Activated CD4-positive, alpha-beta T cell treated with anti-CD3 and anti-CD28 coated beads for 48 hours (primary cell): Measurements from ENCODE around the gene PRDM2.
"Not testable (repeated sequence)": the region's sequence is repeated elsewhere in the genome, so short reads cannot be mapped to it uniquely, and the experiment has no call there.

Source experiments
- DNase-seq: peaks from one replicate; pipeline ENCODE4 v3.0.0-alpha.2; 2020

PRDM2 gene, protein sequence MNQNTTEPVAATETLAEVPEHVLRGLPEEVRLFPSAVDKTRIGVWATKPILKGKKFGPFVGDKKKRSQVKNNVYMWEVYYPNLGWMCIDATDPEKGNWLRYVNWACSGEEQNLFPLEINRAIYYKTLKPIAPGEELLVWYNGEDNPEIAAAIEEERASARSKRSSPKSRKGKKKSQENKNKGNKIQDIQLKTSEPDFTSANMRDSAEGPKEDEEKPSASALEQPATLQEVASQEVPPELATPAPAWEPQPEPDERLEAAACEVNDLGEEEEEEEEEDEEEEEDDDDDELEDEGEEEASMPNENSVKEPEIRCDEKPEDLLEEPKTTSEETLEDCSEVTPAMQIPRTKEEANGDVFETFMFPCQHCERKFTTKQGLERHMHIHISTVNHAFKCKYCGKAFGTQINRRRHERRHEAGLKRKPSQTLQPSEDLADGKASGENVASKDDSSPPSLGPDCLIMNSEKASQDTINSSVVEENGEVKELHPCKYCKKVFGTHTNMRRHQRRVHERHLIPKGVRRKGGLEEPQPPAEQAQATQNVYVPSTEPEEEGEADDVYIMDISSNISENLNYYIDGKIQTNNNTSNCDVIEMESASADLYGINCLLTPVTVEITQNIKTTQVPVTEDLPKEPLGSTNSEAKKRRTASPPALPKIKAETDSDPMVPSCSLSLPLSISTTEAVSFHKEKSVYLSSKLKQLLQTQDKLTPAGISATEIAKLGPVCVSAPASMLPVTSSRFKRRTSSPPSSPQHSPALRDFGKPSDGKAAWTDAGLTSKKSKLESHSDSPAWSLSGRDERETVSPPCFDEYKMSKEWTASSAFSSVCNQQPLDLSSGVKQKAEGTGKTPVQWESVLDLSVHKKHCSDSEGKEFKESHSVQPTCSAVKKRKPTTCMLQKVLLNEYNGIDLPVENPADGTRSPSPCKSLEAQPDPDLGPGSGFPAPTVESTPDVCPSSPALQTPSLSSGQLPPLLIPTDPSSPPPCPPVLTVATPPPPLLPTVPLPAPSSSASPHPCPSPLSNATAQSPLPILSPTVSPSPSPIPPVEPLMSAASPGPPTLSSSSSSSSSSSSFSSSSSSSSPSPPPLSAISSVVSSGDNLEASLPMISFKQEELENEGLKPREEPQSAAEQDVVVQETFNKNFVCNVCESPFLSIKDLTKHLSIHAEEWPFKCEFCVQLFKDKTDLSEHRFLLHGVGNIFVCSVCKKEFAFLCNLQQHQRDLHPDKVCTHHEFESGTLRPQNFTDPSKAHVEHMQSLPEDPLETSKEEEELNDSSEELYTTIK (N-terminal part only)

DNA sequence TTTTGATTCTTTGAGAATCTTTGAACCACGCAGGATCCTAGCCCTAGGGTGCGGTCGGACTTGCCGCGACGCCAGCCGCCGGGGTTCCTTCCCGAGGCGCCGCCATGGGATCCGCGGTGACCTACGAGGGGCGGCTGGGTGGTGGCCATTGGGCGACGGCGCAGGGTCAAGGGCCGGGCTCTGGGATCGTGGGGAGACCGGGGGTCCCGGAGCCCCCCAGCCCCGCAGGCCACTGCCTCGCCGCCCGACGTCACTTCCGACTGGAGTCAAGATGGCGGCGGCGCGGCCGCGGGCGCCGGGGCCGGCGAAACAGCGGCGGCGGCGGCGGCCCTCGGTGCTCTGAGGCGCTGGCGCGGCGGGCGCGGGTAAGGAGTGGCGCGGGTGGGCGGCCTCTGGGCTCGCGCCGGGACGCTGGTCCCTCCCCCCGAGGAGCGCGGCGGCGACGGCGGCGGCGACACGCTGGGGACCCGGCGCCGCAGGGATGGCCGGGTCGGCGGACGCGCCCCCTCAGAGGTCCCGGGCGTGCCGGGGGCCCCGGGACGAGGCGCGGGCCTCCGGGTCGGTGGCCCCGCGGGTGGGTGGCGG is at the start of gene PRDM2:
Gene PRDM2 (plus strand): TSS at position 253 of the 585 bp plus-strand sequence. CDS start 15,418 bp downstream, outside the sequence.
- peak; percentile 70 for DNase-seq

DNA sequence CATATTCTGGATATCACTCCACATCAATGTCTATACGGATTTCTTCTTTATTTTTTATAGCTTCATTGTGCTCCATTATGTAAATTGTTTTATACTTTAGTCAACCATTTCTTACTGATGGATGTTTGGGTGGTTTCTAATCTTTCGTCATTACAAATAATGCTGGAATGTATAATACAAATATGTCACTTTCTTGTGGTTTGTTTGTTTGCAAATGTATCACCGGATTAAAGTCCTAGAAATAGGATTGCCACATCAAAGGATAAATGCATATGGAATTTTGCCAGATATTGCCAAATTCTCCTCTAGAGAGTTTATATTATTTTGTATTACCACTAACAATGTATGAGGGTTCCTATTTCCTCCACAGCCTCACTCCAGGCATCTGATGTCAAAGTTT is 48.7 kb upstream of the PRDM2 start:
- DNase-seq: no peak

DNA sequence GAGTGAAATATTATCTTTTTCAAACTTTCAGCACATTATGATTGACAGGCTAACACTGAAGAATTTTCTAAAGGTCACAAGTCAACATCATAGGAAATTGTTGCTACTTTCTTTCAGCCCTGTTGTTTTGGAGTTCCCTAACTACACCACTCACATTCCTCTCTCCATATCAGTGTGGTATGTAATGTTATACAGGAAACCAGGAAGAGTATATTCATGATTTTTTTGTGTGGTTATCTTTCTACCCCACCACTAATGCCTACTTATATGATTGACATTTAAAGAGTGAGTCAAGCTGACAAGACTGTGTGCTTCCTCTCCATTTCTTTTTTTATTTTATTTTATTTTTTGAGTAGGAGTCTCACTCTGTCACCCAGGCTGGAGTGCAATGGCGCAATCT is 47.8 kb upstream of the PRDM2 start:
- no peak for DNase-seq

DNA sequence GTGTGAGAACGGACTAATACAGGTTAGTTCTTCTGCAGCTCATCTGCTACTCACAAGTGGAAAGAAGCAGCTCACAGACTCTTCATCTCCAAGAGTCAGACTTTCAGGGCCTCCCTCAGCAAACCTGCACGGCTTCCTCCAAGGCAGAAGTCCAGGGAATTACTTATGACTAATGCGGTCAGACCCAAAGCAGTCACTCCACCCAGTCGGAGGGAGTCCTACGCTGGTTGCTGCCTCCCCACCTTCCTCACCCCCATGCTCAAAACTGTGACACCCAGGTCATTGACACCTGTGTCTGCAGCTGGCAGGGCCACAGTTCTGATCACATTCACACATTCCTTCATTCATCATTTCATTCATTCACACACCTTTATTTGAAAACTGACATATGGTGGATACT is 38.4 kb upstream of the PRDM2 start:
- no peak for DNase-seq

DNA sequence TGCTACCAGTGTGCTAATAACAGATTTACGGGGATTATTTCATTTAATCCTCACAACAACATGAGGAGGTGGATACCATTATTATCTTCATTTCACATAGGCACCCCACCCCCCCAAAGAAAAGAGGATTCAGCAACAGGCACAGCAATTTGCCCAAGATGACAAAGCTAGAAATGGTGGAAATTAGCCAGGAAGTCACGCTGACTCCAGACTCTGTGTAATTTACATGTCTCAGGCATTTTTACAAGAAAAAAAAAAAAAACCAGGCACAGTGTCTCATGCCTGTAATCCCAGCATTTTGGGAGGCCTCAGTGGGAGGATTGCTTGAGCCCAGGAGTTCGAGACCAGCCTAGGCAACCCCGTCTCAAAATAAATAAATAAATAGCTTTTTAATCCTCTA is 37.5 kb upstream of the PRDM2 start:
- DNase-seq: no peak

DNA sequence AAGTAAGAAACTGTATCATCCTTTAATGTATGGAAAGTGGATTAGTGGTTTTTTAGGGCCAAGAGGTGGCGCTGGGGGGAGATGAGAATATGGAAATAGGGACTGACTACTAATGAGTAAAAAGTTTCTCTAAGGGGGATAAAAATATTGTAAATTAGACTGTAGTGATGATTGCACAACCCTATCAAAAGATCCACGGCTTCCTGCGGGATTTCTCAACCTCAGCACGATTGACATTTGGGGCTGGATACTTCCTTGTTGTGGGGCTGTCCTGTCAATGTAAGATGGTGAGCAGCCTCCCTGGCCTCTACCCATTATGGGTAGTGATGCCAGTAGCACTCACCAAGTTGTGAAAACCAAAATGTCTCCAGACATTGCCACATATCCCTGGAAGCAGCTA is 36.0 kb upstream of the PRDM2 start:
- no peak for DNase-seq

DNA sequence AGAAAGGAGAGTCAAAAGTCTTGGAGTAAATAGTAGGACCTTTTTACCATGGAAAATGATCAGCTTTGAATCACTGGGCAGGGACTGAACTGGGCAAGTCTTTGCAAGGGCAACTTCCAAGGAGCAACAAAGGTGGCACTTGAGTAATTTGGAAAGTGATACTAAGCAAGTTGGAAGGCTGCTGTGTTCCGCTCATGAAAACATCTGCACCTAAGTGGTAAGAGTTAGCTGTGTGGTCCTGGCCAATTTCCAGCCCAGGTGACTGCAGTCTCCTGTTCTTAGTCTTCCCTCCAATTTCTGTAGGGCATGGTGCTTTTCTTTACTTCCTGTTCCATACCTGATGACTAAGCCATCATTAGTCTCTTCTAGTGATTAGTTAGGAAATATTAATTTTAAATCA is 35.5 kb upstream of the PRDM2 start:
- peak; percentile 4 for DNase-seq

DNA sequence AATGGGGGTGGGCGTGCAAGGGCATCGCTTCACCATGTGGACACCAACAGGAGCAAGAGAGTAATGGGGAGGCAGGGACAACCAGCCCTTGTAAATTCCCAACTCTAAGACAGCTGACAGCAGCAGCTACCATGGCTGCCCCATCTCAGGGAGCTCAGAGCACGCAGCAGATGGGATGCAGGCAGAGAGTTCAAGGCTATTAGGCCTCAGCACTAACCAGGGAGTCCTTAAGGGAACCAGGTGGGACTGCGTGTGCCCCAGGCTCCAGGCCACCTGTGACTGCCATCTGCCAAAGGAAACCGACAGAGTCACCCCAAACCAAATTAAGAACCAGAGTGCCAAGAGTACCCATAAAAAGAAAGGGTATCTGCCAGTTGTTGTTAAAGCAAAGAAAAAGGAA is 33.7 kb upstream of the PRDM2 start:
- no peak for DNase-seq

DNA sequence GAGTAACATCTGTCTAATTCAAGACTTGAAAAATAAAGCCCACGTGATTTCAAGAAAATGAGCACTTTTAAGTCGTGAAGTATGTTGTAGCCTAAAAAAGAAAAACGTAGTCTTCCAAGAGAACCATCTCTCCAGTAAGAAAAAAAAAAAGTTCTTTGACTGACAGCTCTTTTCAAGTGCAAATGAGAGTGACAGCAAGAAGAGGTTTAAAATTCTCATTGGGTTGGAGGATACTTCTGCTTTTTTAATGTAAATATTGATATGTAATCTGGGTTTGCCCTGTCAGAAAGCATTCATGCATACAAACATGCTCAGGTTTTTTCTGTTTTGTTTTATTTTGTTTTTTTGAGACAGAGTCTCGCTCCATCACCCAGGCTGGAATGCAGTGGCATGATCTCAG is 32.3 kb upstream of the PRDM2 start:
- DNase-seq: no peak

DNA sequence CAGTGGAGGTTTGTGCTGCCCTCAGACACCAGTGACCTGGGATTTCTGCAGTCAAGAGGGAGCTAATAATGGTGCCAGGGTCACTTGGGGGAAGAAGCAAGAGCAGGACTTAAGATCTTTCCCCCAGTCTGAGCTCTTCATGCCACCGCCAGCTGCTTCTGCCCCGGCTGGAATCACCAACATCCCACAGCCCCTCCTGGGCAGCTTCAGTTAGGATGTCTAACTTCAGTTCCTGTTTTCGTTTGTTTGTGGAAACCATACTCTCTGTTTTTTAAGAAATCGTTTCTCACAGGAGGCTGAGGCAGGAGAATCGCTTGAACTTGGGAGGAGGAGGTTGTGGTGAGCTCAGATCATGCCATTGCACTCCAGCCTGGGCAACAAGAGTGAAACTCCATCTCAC is 25.6 kb upstream of the PRDM2 start:
- DNase-seq: no peak

DNA sequence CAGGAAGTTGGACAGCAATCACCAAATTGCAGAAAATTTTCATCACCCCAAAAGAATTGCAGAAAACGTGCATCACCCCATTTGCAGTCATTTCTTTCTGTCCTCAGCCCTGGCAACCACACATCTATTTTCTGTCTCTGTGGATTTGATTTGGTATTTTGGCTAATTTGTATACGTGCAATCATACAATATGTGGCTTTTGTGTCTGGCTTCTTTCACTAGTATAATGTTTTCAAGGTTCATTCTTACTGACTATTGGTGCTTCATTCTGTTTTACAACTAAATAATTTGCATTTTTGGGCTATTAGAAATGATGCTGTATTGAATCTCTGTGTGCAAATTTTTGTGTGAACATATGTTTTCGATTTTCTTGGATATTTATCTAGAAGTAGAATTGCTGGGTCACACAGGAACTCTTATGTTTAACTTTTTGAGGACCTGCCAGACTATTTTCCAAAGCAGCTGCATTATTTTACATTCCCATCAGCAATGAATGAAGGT is 24.8 kb upstream of the PRDM2 start:
- no peak for DNase-seq

DNA sequence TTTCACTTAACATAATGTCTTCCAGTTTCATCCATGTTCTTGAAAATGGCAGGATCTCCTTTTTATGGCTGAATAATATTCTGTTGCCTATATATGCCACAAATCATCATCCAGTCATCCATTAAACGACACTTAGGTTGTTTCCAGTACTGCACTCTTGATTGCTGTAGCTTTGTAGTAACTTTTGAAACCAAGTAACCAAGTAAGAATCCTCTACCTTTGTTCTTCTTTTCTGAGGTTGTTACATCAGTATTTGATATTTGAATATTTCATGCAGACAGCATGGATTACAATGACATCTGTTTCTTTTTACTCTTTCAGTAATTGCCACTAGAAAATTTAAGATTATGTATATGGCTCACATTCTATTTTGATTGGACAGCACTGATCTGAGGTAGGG is 22.1 kb upstream of the PRDM2 start:
- no peak for DNase-seq

DNA sequence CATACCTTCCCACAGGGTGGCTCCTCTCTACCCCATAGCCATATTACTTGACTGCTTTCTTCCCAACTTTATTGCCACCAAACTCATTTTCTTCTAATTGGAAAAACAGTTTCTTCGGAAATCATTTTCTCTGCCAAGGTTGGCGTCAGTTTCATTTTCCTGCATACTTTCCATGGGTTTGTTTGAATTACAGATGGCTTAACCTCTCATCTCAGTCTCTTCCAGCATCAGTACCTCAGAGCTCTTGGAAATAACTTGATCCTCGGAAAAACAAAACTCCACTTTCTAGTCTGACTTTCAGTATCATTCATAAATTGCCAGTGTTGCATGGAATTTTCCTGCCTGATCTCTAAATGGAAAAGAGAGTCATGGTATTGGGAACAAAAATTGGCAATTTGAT is 20.3 kb upstream of the PRDM2 start:
- no peak for DNase-seq

DNA sequence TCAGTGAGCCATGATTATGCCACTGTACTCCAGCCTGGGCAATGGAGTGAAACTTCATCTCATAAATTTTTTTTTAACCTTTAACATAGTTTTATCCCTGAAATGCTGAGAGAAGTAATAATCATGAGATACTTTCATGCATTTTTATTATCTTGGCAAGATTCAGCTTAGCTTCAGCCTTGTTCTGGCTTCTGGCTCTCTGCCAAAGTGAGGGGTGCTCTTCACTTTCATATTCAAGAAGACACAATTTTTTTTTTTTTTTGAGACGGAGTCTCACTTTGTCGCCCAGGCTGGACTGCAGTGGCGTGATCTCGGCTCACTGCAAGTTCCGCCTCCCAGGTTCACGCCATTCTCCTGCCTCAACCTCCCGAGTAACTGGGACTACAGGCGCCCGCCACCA is 19.4 kb upstream of the PRDM2 start:
- DNase-seq: not testable (repeated sequence)

DNA sequence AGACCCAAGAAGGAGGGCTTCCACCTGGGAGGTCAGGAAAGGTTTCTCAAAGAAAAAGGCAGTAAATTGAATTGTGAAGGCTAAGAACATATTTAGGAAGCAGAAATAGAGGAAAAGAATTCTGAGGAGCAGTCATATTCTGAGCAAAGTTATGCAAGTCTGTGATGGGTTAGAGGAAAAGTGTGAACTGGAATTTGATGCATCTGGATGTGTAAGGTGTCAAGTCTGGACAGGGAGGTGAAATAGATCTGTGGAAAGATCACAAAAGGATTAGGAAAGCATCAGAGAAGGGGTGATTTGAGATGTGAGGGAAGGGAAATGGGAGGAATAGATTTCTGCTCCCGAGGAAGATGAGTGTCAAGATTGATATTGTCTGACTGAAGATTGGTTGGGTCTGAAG is 18.1 kb upstream of the PRDM2 start:
- no peak for DNase-seq

DNA sequence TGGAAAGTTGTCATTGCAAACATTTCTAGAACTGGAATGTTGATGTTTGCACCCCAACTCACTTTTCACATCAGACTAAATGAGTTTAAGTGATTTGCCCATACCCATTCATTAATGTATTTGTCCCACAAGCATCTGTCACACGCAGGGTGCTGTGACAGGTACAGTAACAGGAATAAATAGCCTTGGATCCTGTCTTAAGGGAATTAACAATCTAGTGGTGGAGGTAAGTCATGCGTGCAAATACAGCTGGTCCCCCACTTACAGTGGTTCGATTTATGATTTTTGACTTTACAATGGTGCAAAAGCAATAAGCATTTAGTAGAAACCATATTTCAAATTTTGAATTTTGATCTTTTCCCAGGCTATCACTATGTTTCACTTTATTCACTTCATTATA is 17.5 kb upstream of the PRDM2 start:
- DNase-seq: no peak

DNA sequence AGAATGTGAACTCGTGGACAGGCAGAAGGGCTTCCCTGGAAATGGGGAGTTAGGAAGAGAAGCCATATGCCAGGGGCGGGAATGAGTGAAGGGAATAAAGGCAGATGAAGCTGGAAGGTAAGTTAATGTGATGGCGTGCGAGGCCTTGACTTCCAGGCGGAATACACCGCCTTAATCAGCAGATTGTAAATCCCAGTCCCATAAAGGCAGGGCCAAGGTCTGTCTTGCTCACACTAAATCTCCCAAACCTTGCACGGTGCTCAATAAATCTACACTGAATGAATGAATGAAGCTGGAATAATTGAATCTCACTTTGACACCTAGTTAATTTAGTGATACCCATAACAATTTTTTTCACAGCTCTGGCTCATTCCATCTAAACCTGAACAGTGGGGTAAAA is 16.8 kb upstream of the PRDM2 start:
- no peak for DNase-seq

DNA sequence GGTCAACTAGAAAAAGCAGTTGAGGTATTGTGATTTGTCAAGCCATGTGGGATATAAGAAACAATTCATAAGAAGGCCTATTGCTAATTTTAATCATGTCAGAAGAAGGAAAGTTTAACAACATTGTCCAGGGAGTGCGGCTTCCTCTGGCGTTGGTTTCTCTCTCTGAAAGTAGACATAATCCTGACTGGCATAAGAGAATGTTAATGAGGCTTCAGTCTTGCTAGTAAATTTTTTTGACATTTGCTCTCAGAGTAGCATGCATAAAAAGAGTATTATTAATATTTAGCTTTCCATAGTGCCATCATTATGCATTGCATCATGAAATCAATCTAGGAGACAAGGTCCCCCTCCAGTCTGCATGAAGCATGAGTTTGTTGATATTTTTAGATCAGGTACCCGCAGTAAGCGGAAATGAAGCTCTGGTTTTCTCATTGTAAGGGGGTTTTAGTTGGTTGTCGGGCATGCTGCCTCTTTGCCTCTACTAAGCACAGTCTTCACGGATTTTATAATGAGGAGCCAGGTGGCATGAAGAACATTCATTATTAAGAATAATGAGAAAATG is 12.8 kb upstream of the PRDM2 start:
- no peak for DNase-seq

DNA sequence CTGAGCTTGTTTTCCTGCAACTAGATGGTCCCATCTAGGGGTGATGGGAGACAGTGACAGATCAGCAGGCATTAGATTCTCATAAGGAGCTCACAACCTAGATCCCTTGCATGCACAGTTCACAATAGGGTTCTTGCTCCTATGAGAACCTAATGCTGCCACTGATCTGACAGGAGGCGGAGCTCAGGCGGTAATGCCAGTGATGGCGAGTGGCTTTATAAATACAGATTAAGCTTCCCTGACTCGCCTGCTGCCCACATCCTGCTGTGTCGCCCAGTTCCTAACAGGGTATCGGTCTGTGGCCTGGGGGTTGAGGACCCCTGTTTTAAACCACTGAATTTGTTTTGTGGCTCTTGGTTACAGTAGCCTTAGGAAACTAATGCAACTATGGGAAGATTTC is 6.9 kb upstream of the PRDM2 start:
- not testable (repeated sequence) for DNase-seq

DNA sequence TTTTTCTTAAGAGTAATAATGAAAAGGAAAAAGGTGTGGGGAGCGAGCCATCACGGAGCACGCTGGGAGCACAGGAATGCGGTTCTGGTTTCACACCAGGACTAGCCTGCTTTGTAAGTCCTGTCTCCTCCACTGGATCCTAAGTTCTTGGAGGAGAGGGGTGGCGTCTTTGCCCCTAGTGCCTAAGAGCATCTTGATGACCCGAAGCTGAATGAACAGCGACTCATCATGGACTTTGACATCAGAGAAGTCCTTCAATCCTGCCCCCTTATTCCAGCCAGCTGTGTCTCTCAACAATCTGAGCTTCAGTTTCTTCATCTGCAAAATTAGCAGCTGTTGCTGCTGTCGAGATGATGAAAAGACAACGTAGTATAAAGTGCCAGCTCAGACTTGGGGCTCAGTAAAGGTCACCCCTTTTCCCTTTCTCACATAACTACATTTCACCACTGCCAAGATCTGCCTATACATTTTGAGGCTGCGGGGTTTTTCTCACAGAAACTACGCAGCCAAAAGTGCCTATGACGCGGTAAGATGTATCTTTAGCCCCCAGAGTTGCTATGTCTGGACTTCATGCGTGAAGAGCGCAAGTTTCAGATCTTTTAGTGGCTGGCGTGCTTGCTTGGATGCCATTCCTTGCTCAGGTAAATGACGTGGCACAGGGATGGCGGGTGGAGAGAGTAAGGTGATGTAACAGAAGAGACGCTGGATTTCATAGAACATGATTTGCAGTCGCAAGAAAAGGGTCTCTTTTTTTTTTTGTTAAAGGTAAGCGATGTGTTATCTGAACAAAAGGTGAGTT is 4.9 kb upstream of the PRDM2 start:
- no peak for DNase-seq

DNA sequence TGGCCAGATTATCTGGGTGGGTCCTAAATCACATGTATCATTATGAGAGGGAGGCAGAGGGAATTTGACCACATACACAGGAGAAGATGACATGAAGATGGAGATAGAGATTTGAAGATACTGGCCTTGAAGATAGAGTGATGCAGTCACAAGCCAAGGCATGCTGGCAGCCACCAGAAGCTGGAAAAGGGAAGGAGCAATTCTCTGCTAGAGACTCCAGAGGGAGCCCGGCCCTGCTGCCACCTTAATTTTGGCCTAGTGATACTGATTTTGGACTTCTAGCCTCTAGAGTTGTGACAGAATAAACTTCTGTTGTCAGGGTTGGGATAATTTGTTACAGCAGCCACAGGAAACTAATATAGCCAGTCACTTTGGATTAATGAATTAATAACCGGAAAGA is 2.2 kb upstream of the PRDM2 start:
- peak; percentile 11 for DNase-seq

DNA sequence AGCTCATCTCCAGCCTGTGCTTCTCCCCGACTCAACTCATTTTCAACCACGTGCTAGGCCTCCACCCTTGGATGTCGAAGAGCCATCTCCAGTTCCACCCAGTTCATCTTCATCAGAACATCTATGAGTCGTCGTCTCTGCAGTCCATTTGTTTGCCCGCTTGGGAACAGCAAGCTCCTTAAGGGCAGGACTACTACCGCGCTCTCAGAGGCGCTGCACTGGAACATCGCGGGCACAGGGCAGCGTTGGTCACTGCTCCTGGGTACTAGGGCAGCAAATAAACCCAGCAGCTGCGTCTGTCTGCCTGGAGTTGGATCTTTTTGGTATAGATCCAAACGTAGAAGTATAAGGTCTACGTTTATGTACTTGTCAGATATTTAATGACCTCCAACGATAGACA is 478 bp upstream of the PRDM2 start:
- DNase-seq: peak; percentile 13
